H9 (cell line): ENCODE data around the gene ISCU. TPM values are rescaled to one million over a fixed set of nuclear protein-coding genes. Genes with fewer than 3 reads are reported as not detected.

Experiments
- DNase-seq: peaks from one replicate; pipeline ENCODE4 v3.0.0-alpha.2; 2017
- H2AFZ ChIP-seq: one replicate; pipeline ENCODE4 v1.6.1; 2013; ENCODE audit warnings: mild to moderate bottlenecking, low read length, control low read depth, moderate library complexity
- H2AK5ac ChIP-seq: 2 replicates; pipeline ENCODE4 v1.6.1; 2013; ENCODE audit warnings: low read length, control low read depth, mixed read lengths; ENCODE audit not compliant: insufficient read length
- H2BK120ac ChIP-seq: one replicate; pipeline ENCODE4 v1.6.1; 2013; ENCODE audit warnings: low read depth, mild to moderate bottlenecking, low read length, control low read depth, inconsistent platforms; ENCODE audit not compliant: poor library complexity, severe bottlenecking
- H2BK12ac ChIP-seq: 2 replicates; pipeline ENCODE4 v1.6.1; 2013; ENCODE audit warnings: low read length, control low read depth, mixed read lengths, low read depth; ENCODE audit not compliant: insufficient read length
- H2BK15ac ChIP-seq: 2 replicates; pipeline ENCODE4 v1.6.1; 2013; ENCODE audit warnings: low read depth, low read length, control low read depth
- H2BK20ac ChIP-seq: one replicate; pipeline ENCODE4 v1.6.1; 2013; ENCODE audit warnings: low read depth, mild to moderate bottlenecking, low read length, control low read depth, inconsistent platforms; ENCODE audit not compliant: poor library complexity, severe bottlenecking
- H2BK5ac ChIP-seq: 2 replicates; pipeline ENCODE4 v1.6.1; 2013; ENCODE audit warnings: low read length, control low read depth, mixed read lengths; ENCODE audit not compliant: insufficient read length
- H3K14ac ChIP-seq: 2 replicates; pipeline ENCODE4 v1.6.1; 2013; ENCODE audit warnings: low read length, control low read depth; ENCODE audit not compliant: insufficient read depth
- H3K18ac ChIP-seq: 2 replicates; pipeline ENCODE4 v1.6.1; 2013; ENCODE audit warnings: low read depth, mild to moderate bottlenecking, mixed read lengths, low read length, control low read depth; ENCODE audit not compliant: insufficient read length
- H3K23ac ChIP-seq: 2 replicates; pipeline ENCODE4 v1.6.1; 2013; ENCODE audit warnings: low read length, control low read depth, mixed read lengths, low read depth; ENCODE audit not compliant: insufficient read length
- H3K23me2 ChIP-seq: 2 replicates; pipeline ENCODE4 v1.6.1; 2013; ENCODE audit warnings: low read depth, mild to moderate bottlenecking, mixed read lengths, low read length, control low read depth; ENCODE audit not compliant: insufficient read length, poor library complexity, severe bottlenecking
- H3K27ac ChIP-seq: 2 replicates; pipeline ENCODE4 v1.5.1; 2013; ENCODE audit warnings: low read length, control low read depth, mixed read lengths, low read depth; ENCODE audit not compliant: insufficient read length
- H3K27me3 ChIP-seq: 2 replicates; pipeline ENCODE4 v1.6.1; 2013; ENCODE audit warnings: low read length, control low read depth, inconsistent platforms; ENCODE audit not compliant: insufficient read depth
- H3K4ac ChIP-seq: 2 replicates; pipeline ENCODE4 v1.6.1; 2013; ENCODE audit warnings: low read depth, mild to moderate bottlenecking, control low read depth, inconsistent platforms, low read length, moderate library complexity
- H3K4me1 ChIP-seq: 2 replicates; pipeline ENCODE4 v1.6.1; 2013; ENCODE audit warnings: low read length, control low read depth, inconsistent platforms; ENCODE audit not compliant: insufficient read depth
- H3K4me2 ChIP-seq: 2 replicates; pipeline ENCODE4 v1.6.1; 2013; ENCODE audit warnings: low read length, control low read depth, mixed read lengths; ENCODE audit not compliant: insufficient read length, insufficient read depth
- H3K56ac ChIP-seq: 2 replicates; pipeline ENCODE4 v1.6.1; 2013; ENCODE audit warnings: low read depth, mild to moderate bottlenecking, mixed read lengths, low read length, control low read depth; ENCODE audit not compliant: insufficient read length
- H3K79me1 ChIP-seq: 2 replicates; pipeline ENCODE4 v1.6.1; 2013; ENCODE audit warnings: low read depth, mild to moderate bottlenecking, moderate library complexity, low read length, control low read depth, inconsistent platforms; ENCODE audit not compliant: insufficient read depth, poor library complexity, severe bottlenecking
- H3K79me2 ChIP-seq: 2 replicates; pipeline ENCODE4 v1.6.1; 2013; ENCODE audit warnings: low read length, control low read depth, inconsistent platforms; ENCODE audit not compliant: insufficient read depth
- H3K9ac ChIP-seq: 2 replicates; pipeline ENCODE4 v1.6.1; 2013; ENCODE audit warnings: low read length, control low read depth, mixed read lengths; ENCODE audit not compliant: insufficient read length; ENCODE audit errors: extremely low read depth
- H3K9me3 ChIP-seq: one replicate; pipeline ENCODE4 v1.6.1; 2013; ENCODE audit warnings: low read depth, low read length, inconsistent platforms; ENCODE audit not compliant: control insufficient read depth
- H3T11ph ChIP-seq: one replicate; pipeline ENCODE4 v1.6.1; 2013; ENCODE audit warnings: mild to moderate bottlenecking, low read length, control low read depth, inconsistent platforms
- H4K20me1 ChIP-seq: one replicate; pipeline ENCODE4 v1.6.1; 2013; ENCODE audit not compliant: control insufficient read depth, insufficient read length, insufficient read depth
- H4K5ac ChIP-seq: 2 replicates; pipeline ENCODE4 v1.6.1; 2013; ENCODE audit warnings: low read depth, mild to moderate bottlenecking, mixed read lengths, low read length, control low read depth; ENCODE audit not compliant: insufficient read length
- H4K8ac ChIP-seq: replicated peaks from 2 replicates; pipeline ENCODE4 v1.6.1; 2013; ENCODE audit warnings: low read length, control low read depth, mixed read lengths, low read depth; ENCODE audit not compliant: insufficient read length
- H4K91ac ChIP-seq: 2 replicates; pipeline ENCODE4 v1.6.1; 2013; ENCODE audit warnings: low read depth, mild to moderate bottlenecking, moderate library complexity, mixed read lengths, low read length, control low read depth; ENCODE audit not compliant: insufficient read length
- H3K27ac Mint-ChIP-seq, 3 experiments: 2 replicates in 2 of 3; 3 replicates in 1 of 3; pipeline ENCODE4 v1.8.0; 2020 to 2021; ENCODE audit warnings: mixed read lengths in 3 of 3, mild to moderate bottlenecking in 1 of 3, moderate library complexity in 1 of 3
- H3K27me3 Mint-ChIP-seq: 2 replicates; pipeline ENCODE4 v1.8.0; 2021; ENCODE audit warnings: low read depth, mild to moderate bottlenecking, moderate library complexity, mixed read lengths
- H3K36me3 Mint-ChIP-seq, 3 experiments: 2 replicates in 2 of 3; 3 replicates in 1 of 3; pipeline ENCODE4 v1.8.0; 2020 to 2021; ENCODE audit warnings: low read depth in 3 of 3, mixed read lengths in 3 of 3; ENCODE audit not compliant: insufficient read depth in 1 of 3
- H3K4me1 Mint-ChIP-seq, 2 experiments: 2 replicates each; pipeline ENCODE4 v1.8.0; 2020; ENCODE audit warnings: mixed read lengths in 2 of 2
- H3K4me3 Mint-ChIP-seq, 2 experiments: 2 replicates in 1 of 2; 3 replicates in 1 of 2; pipeline ENCODE4 v1.8.0; 2020 to 2021; ENCODE audit warnings: mild to moderate bottlenecking in 2 of 2, mixed read lengths in 2 of 2, moderate library complexity in 1 of 2
- H3K9me3 Mint-ChIP-seq, 2 experiments: 2 replicates in 1 of 2; 3 replicates in 1 of 2; pipeline ENCODE4 v1.8.0; 2020; ENCODE audit warnings: mild to moderate bottlenecking in 2 of 2, mixed read lengths in 2 of 2, moderate library complexity in 1 of 2
- WGBS: extraction: QIAGEN DNeasy Blood & Tissue Kit; methylation state at CpG from one replicate; pipeline ENCODE4 v1.1.7; 2013; ENCODE audit warnings: missing lambda C conversion rate, low lambda C conversion rate, mixed read lengths; ENCODE audit not compliant: insufficient read length; ENCODE audit errors: extremely low coverage; 5-methylcytosine and 5-hydroxymethylcytosine counted together
- total RNA-seq: library from RNA; stranded (reverse); gene quantifications from 2 replicates; pipeline ENCODE4 v1.2.1, GENCODE V29; 2021
- TF ChIP-seq, protein P1 (sequence below): fragments of 200-600 bp; sonication (generic); conservative IDR thresholded peaks from 3 replicates; pipeline ENCODE4 v1.8.0; 2021; ENCODE audit warnings: antibody characterized with exemption, mild to moderate bottlenecking

Gene ISCU
- total RNA-seq, 1 experiment from 2014 or later: 64.9 TPM

DNA sequence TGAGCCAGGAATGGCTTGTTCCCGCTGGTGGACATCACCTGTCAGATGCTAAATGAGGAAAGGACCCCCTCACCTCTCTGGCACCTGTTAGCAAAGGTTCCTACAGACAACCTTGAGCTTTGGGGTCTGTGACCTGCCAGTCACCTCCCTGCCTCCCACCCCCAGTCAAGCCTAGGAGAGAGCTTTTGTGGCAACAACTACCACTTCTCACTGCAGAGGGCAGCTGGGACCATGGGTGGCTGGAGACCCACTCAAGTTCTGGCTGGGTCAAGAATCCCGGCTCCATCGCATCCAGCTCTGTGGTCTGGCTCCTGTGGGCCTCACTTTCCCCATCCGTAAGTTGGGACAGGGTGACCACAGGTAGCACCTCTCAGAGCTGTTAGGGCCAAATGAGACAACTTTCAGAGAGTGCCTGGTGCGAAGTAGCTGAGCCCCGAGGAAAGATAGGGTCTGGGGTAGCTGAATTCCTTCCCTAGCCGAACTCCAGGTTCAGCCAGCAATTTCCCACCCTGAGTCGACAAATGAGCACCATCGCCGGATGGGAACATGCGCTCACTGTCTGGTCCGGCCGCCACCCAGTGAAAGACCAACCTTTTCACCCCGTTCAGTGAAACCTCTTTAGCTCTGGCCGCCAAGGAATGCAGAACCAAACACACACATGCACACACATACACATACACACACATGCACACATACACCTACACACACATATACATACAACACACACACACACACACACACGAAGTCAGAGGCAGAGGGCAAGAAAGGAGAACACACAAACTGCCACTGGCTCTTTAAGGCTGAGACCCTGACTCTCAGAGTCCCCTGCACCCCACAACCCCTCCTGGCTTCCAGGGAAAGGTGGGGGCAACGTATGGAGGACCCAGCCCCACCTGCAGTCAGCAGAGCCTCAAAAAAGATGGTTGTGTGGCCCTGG, 33.6 kb downstream of the ISCU start:
- no peaks in the 10 kb centered on the region for H3K23me2 ChIP-seq
- Mint-ChIP-seq H3K4me1 (peaks cover 4 to 11% of the 10 kb centered on the region in 2 experiments; a peak in 3 of 4 replicates), H3K36me3 (no peaks in the 10 kb centered on the region), H3K4me3 (no peak overlapping the region), H3K27ac (no peak overlapping the region), H3K9me3 (no peaks in the 10 kb centered on the region), H3K27me3 (peaks cover 2% of the 10 kb centered on the region; the same call in 1 of the 2 replicates)
- H2BK20ac ChIP-seq: no peak overlapping the region
- no peak overlapping the region for H3K4ac ChIP-seq
- H4K91ac ChIP-seq: no peak overlapping the region
- no peak overlapping the region for H3T11ph ChIP-seq
- no peaks in the 10 kb centered on the region for H4K20me1 ChIP-seq
- H3K18ac ChIP-seq: no peak overlapping the region
- no peak overlapping the region for H3K27ac ChIP-seq
- no peak overlapping the region for H2BK12ac ChIP-seq
- no peak overlapping the region for H4K8ac ChIP-seq
- H4K5ac ChIP-seq: no peak overlapping the region
- H2BK15ac ChIP-seq: no peak overlapping the region
- H3K4me2 ChIP-seq: no peak overlapping the region
- no peak overlapping the region for H3K9ac ChIP-seq
- WGBS: no CpG with 5 or more reads among the region's 17 CpGs
- no peaks in the 10 kb centered on the region for H3K79me2 ChIP-seq
- H2AFZ ChIP-seq: no peak overlapping the region
- H2AK5ac ChIP-seq: no peak overlapping the region
- no peaks in the 10 kb centered on the region for H3K27me3 ChIP-seq
- H3K9me3 ChIP-seq: no peaks in the 10 kb centered on the region
- H3K14ac ChIP-seq: no peak overlapping the region
- H2BK120ac ChIP-seq: no peak overlapping the region
- no peak overlapping the region for H2BK5ac ChIP-seq
- no peak overlapping the region for H3K56ac ChIP-seq
- no peaks in the 10 kb centered on the region for H3K79me1 ChIP-seq
- TF ChIP-seq, protein P1, sequence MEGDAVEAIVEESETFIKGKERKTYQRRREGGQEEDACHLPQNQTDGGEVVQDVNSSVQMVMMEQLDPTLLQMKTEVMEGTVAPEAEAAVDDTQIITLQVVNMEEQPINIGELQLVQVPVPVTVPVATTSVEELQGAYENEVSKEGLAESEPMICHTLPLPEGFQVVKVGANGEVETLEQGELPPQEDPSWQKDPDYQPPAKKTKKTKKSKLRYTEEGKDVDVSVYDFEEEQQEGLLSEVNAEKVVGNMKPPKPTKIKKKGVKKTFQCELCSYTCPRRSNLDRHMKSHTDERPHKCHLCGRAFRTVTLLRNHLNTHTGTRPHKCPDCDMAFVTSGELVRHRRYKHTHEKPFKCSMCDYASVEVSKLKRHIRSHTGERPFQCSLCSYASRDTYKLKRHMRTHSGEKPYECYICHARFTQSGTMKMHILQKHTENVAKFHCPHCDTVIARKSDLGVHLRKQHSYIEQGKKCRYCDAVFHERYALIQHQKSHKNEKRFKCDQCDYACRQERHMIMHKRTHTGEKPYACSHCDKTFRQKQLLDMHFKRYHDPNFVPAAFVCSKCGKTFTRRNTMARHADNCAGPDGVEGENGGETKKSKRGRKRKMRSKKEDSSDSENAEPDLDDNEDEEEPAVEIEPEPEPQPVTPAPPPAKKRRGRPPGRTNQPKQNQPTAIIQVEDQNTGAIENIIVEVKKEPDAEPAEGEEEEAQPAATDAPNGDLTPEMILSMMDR: no peak
- H3K23ac ChIP-seq: no peak overlapping the region
- DNase-seq: no peak
- H3K4me1 ChIP-seq: no peaks in the 10 kb centered on the region
